Liver (tissue), 3 donors: Measurements from ENCODE around the gene XPR1.

Experiments used
- EGR1 ChIP-seq, 2 donors: IDR thresholded peaks; 2 replicates each; pipeline ENCODE4 v1.6.1; 2016 to 2018; ENCODE audit warnings: antibody characterized with exemption in 2 of 2, low read depth in 2 of 2
- FOXA1 ChIP-seq: IDR thresholded peaks from 2 replicates; pipeline ENCODE4 v1.6.1; 2016; ENCODE audit warnings: antibody characterized with exemption
- GABPA ChIP-seq, 2 donors: IDR thresholded peaks in 1 of 2; conservative IDR thresholded peaks in 1 of 2; 2 replicates each; pipeline ENCODE4 v1.6.1; 2016; ENCODE audit warnings: antibody characterized with exemption in 2 of 2, mild to moderate bottlenecking in 1 of 2, moderate library complexity in 1 of 2
- HNF4G ChIP-seq: IDR thresholded peaks from 2 replicates; pipeline ENCODE4 v1.6.1; 2016; ENCODE audit warnings: antibody characterized with exemption
- JUND ChIP-seq, 2 donors: IDR thresholded peaks; 2 replicates each; pipeline ENCODE4 v1.6.1; 2016; ENCODE audit warnings: antibody characterized with exemption in 2 of 2
- RAD21 ChIP-seq, 2 donors: IDR thresholded peaks; 2 replicates each; pipeline ENCODE4 v1.6.1; 2016; ENCODE audit warnings: antibody characterized with exemption in 2 of 2, mild to moderate bottlenecking in 2 of 2
- RXRA ChIP-seq, 2 donors: IDR thresholded peaks; 2 replicates each; pipeline ENCODE4 v1.6.1; 2017 to 2018; ENCODE audit warnings: antibody characterized with exemption in 2 of 2, mild to moderate bottlenecking in 1 of 2
- SP1 ChIP-seq: IDR thresholded peaks from 2 replicates; pipeline ENCODE4 v1.6.1; 2018; ENCODE audit warnings: antibody characterized with exemption, mild to moderate bottlenecking
- TAF1 ChIP-seq: conservative IDR thresholded peaks from 2 replicates; pipeline ENCODE4 v1.6.1; 2016; ENCODE audit warnings: antibody characterized with exemption, mild to moderate bottlenecking
- YY1 ChIP-seq: IDR thresholded peaks from 2 replicates; pipeline ENCODE4 v1.6.1; 2016; ENCODE audit warnings: antibody characterized with exemption, mild to moderate bottlenecking
- TF ChIP-seq, protein P1 (sequence below): fragments of 150-350 bp; IDR thresholded peaks from 2 replicates; pipeline ENCODE4 v1.5.1; 2017; ENCODE audit warnings: improper control_type of control experiment, low read depth, low read length; ENCODE audit not compliant: missing input control
- TF ChIP-seq, protein P2 (sequence below): IDR thresholded peaks from 2 replicates; pipeline ENCODE4 v1.6.1; 2016; ENCODE audit warnings: antibody characterized with exemption, mild to moderate bottlenecking
- TF ChIP-seq, protein P3 (sequence below): IDR thresholded peaks from 2 replicates; pipeline ENCODE4 v1.6.1; 2016; ENCODE audit warnings: antibody characterized with exemption
- TF ChIP-seq, protein P4 (sequence below): IDR thresholded peaks from 2 replicates; pipeline ENCODE4 v1.6.1; 2016; ENCODE audit warnings: antibody characterized with exemption
- donor health status: healthy.
- donor health status: healthy.

DNA sequence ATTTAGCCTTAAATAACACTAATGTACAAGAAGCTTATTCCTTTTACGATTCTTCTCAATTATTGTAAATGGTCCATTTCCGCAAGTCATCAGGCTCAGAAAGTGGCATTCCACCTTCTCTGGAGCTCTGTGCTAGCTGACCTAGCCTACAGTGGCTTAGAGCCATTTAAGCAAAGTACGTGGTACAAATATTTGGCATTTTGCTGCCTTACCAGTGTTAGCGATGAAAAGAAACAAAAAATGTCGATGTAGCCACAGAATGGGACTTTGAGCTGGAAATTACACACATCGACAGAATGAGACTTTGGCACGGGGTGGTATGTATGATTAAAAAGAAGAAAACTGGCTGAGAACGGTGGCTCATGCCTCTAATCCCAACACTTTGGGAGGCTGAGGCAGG, 47.0 kb upstream of the XPR1 start:
- TF ChIP-seq TAF1, result no peak
- no peak for TF ChIP-seq RAD21 (IDR thresholded peaks at IDR 0.05)
- TF ChIP-seq, protein P1, sequence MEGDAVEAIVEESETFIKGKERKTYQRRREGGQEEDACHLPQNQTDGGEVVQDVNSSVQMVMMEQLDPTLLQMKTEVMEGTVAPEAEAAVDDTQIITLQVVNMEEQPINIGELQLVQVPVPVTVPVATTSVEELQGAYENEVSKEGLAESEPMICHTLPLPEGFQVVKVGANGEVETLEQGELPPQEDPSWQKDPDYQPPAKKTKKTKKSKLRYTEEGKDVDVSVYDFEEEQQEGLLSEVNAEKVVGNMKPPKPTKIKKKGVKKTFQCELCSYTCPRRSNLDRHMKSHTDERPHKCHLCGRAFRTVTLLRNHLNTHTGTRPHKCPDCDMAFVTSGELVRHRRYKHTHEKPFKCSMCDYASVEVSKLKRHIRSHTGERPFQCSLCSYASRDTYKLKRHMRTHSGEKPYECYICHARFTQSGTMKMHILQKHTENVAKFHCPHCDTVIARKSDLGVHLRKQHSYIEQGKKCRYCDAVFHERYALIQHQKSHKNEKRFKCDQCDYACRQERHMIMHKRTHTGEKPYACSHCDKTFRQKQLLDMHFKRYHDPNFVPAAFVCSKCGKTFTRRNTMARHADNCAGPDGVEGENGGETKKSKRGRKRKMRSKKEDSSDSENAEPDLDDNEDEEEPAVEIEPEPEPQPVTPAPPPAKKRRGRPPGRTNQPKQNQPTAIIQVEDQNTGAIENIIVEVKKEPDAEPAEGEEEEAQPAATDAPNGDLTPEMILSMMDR, result no peak
- TF ChIP-seq YY1, result no peak
- TF ChIP-seq, protein P2, sequence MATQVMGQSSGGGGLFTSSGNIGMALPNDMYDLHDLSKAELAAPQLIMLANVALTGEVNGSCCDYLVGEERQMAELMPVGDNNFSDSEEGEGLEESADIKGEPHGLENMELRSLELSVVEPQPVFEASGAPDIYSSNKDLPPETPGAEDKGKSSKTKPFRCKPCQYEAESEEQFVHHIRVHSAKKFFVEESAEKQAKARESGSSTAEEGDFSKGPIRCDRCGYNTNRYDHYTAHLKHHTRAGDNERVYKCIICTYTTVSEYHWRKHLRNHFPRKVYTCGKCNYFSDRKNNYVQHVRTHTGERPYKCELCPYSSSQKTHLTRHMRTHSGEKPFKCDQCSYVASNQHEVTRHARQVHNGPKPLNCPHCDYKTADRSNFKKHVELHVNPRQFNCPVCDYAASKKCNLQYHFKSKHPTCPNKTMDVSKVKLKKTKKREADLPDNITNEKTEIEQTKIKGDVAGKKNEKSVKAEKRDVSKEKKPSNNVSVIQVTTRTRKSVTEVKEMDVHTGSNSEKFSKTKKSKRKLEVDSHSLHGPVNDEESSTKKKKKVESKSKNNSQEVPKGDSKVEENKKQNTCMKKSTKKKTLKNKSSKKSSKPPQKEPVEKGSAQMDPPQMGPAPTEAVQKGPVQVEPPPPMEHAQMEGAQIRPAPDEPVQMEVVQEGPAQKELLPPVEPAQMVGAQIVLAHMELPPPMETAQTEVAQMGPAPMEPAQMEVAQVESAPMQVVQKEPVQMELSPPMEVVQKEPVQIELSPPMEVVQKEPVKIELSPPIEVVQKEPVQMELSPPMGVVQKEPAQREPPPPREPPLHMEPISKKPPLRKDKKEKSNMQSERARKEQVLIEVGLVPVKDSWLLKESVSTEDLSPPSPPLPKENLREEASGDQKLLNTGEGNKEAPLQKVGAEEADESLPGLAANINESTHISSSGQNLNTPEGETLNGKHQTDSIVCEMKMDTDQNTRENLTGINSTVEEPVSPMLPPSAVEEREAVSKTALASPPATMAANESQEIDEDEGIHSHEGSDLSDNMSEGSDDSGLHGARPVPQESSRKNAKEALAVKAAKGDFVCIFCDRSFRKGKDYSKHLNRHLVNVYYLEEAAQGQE, result no peak
- no peak for TF ChIP-seq SP1
- TF ChIP-seq GABPA (IDR thresholded peaks at IDR 0.05 in 1 of 2, conservative IDR thresholded peaks at IDR 0.05 in 1 of 2), result no peak
- no peak for TF ChIP-seq FOXA1
- TF ChIP-seq, protein P3, sequence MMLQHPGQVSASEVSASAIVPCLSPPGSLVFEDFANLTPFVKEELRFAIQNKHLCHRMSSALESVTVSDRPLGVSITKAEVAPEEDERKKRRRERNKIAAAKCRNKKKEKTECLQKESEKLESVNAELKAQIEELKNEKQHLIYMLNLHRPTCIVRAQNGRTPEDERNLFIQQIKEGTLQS, result no peak
- TF ChIP-seq JUND (IDR thresholded peaks at IDR 0.05), result no peak
- TF ChIP-seq, protein P4, sequence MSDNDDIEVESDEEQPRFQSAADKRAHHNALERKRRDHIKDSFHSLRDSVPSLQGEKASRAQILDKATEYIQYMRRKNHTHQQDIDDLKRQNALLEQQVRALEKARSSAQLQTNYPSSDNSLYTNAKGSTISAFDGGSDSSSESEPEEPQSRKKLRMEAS, result no peak
- no peak for TF ChIP-seq RXRA (IDR thresholded peaks at IDR 0.05)
- TF ChIP-seq HNF4G, result no peak
- TF ChIP-seq EGR1 (IDR thresholded peaks at IDR 0.05; ENCODE audit: low read depth in 2 of 2), result no peak
